IgD-negative memory B cell (primary cell): Measurements from ENCODE around the gene AOPEP. TPM values are rescaled to one million over a fixed set of nuclear protein-coding genes. Genes with fewer than 3 reads are reported as not detected.
A peak's percentile ranks its signal among the peaks of the same experiment; 100 is the strongest.
"Not testable (repeated sequence)": the region's sequence is repeated elsewhere in the genome, so short reads cannot be mapped to it uniquely, and the experiment has no call there.

ENCODE experiments used
- H3K27ac Mint-ChIP-seq, 3 donors: one replicate each; pipeline ENCODE4 v1.8.0; 2020 to 2022; ENCODE audit warnings: mild to moderate bottlenecking in 3 of 3, mixed read lengths in 3 of 3, moderate library complexity in 1 of 3
- H3K27me3 Mint-ChIP-seq: one replicate; pipeline ENCODE4 v1.8.0; 2021; ENCODE audit warnings: mixed read lengths
- H3K36me3 Mint-ChIP-seq: one replicate; pipeline ENCODE4 v1.8.0; 2020; ENCODE audit warnings: mild to moderate bottlenecking, mixed read lengths
- H3K4me1 Mint-ChIP-seq, 3 donors: one replicate each; pipeline ENCODE4 v1.8.0; 2020 to 2022; ENCODE audit warnings: mixed read lengths in 3 of 3, mild to moderate bottlenecking in 1 of 3
- H3K4me3 Mint-ChIP-seq, 4 donors: one replicate each; pipeline ENCODE4 v1.8.0; 2020 to 2022; ENCODE audit warnings: mild to moderate bottlenecking in 4 of 4, mixed read lengths in 4 of 4, moderate library complexity in 3 of 4
- H3K9me3 Mint-ChIP-seq, 3 donors: one replicate each; pipeline ENCODE4 v1.8.0; 2020 to 2021; ENCODE audit warnings: mixed read lengths in 3 of 3, mild to moderate bottlenecking in 1 of 3
- polyA plus RNA-seq: library from polyadenylated mRNA; unstranded; fragments of 300-500 nt; fragmentation: Illumina TruSeq; gene quantifications from one replicate; pipeline ENCODE4 v1.2.3, GENCODE V29; 2021

Gene AOPEP
- polyA plus RNA-seq, 1 donor from 2014 or later: 4.5 TPM

GRCh38 chr9:94931740-94932139 is 205.2 kb downstream of the AOPEP start:
- Mint-ChIP-seq H3K27me3 (no peaks in the 10 kb centered on the region), H3K4me1 (peaks cover 0 to 2% (median 2%) of the 10 kb centered on the region in 3 donors), H3K9me3 (no peaks in the 10 kb centered on the region), H3K4me3 (no peak overlapping the region), H3K36me3 (peaks cover 13% of the 10 kb centered on the region), H3K27ac (no peak overlapping the region)

DNA sequence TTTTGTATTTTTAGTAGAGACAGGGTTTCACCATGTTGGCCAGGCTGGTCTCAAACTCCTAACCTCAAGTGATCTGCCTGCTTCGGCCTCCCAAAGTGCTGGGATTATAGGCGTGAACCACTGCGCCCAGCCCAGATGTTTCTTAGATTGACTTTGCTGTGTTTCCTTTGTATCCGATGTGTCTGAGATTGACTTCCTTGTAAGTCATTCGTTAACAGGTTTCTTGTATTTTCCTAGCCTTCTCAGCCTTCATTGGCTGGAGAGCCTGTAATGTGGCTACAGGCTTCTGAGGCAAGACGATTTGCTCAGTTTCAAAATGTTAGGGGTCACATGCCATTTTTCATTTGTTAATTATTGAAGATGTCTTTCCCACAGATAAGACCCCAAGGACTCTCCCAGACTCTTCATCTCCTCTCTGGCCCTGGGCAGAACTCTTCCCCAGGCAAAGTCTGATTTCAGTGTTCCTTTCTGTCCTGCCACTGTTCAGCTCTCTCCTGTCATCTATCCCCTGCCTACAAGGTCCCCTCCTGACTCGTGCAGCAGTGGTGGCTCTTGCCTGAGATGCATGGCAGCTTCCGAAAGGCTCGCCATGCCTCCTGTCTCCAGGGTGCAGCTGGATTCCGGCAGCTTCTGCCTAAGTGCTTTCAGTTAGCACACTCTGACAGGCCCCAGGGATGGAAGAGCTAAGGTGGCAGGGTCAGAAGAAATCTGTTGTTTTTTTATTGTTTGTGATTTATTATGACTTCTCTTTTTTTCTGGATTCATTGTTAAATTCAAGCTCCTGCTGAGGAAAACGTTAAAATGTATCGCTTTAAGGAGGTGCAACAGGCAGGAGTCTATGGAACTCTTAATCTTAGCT is 206.4 kb downstream of the AOPEP start:
- H3K36me3 Mint-ChIP-seq: peaks cover 15% of the 10 kb centered on the region

GRCh38 chr9:94933511-94933828 is 207.0 kb downstream of the AOPEP start:
- H3K27ac Mint-ChIP-seq: no peak overlapping the region
- H3K27me3 Mint-ChIP-seq: no peaks in the 10 kb centered on the region
- peaks cover 0 to 1% (median 0%) of the 10 kb centered on the region in 3 donors for H3K9me3 Mint-ChIP-seq
- H3K36me3 Mint-ChIP-seq: peaks cover 15% of the 10 kb centered on the region
- no peak overlapping the region for H3K4me3 Mint-ChIP-seq
- peaks cover 0 to 2% (median 2%) of the 10 kb centered on the region in 3 donors for H3K4me1 Mint-ChIP-seq

More for the DNA sequence above, 206.4 kb downstream of the AOPEP start:
- Mint-ChIP-seq H3K4me3 (no peak overlapping the region), H3K9me3 (peaks cover 0 to 1% (median 0%) of the 10 kb centered on the region in 3 donors), H3K27me3 (no peaks in the 10 kb centered on the region), H3K4me1 (peaks cover 0 to 2% (median 2%) of the 10 kb centered on the region in 3 donors), H3K27ac (no peak overlapping the region)

- Mint-ChIP-seq H3K4me3 (no peak overlapping the region), H3K27ac (no peak overlapping the region), H3K4me1 (peaks cover 0 to 2% (median 0%) of the 10 kb centered on the region in 3 donors), H3K27me3 (no peaks in the 10 kb centered on the region), H3K9me3 (peaks cover 0 to 1% (median 0%) of the 10 kb centered on the region in 3 donors), H3K36me3 (peaks cover 15% of the 10 kb centered on the region)
Measured at GRCh38 chr9:94934816-94935328, 208.4 kb downstream of the AOPEP start.

- H3K27ac Mint-ChIP-seq: no peak overlapping the region
- no peak overlapping the region for H3K4me3 Mint-ChIP-seq
- H3K36me3 Mint-ChIP-seq: peaks cover 15% of the 10 kb centered on the region
- H3K27me3 Mint-ChIP-seq: no peaks in the 10 kb centered on the region
- peaks cover 0 to 1% (median 0%) of the 10 kb centered on the region in 3 donors for H3K9me3 Mint-ChIP-seq
- no peaks in the 10 kb centered on the region for H3K4me1 Mint-ChIP-seq
Measured at GRCh38 chr9:94935396-94935795, 208.9 kb downstream of the AOPEP start.

DNA sequence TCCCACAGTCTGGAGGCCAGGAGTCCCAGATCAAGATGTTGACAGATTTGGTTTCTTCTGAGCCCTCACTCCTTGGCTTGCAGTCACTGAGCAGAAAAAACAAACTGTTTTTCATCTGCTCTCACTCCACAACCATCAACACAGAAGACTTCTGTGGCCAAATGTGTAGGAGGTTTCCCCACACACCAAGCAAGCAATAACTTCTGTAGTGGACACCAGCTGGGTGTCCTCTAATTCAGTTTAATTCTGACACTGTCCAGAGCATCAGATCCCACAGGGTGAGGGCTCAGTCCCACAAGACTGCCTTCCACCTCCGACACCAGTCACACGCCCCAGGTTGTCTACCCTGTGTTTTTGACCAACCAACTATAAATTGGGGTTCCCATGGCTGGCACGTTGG is 209.9 kb downstream of the AOPEP start:
- H3K9me3 Mint-ChIP-seq: peaks cover 0 to 1% (median 0%) of the 10 kb centered on the region in 3 donors
- no peak overlapping the region for H3K4me3 Mint-ChIP-seq
- no peaks in the 10 kb centered on the region for H3K4me1 Mint-ChIP-seq
- H3K27ac Mint-ChIP-seq: no peak overlapping the region
- no peaks in the 10 kb centered on the region for H3K27me3 Mint-ChIP-seq
- peaks cover 18% of the 10 kb centered on the region for H3K36me3 Mint-ChIP-seq

- Mint-ChIP-seq H3K27me3 (no peaks in the 10 kb centered on the region), H3K9me3 (peaks cover 0 to 1% (median 0%) of the 10 kb centered on the region in 3 donors), H3K4me3 (no peak overlapping the region), H3K27ac (peak overlapping the region in 2 of 3 donors; percentile 26 to 60), H3K4me1 (no peaks in the 10 kb centered on the region), H3K36me3 (peaks cover 18% of the 10 kb centered on the region)
Measured at GRCh38 chr9:94937214-94937903, 210.9 kb downstream of the AOPEP start.

- Mint-ChIP-seq H3K4me3 (no peak overlapping the region), H3K27me3 (no peaks in the 10 kb centered on the region), H3K4me1 (no peaks in the 10 kb centered on the region), H3K27ac (no peak overlapping the region), H3K9me3 (peaks cover 0 to 1% (median 0%) of the 10 kb centered on the region in 3 donors), H3K36me3 (peaks cover 16% of the 10 kb centered on the region)
Measured at GRCh38 chr9:94938384-94938783, 211.9 kb downstream of the AOPEP start.

DNA sequence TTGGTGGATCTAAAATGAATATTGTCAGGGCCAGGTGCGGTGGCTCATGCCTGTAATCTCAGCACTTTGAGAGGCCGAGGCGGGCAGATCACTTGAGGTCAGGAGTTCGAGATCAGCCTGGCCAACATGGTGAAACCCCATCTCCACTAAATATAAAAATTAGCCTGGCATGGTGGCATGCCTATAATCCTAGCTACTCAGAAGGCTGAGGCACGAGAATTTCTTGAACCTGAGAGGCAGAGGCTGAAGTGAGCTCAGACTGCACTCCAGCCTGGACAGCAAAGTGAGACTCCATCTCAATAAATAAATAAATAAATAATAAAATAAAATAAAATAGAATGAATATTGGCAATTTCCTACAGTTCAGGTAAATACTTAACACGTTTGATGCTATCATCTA is 213.8 kb downstream of the AOPEP start:
- H3K4me3 Mint-ChIP-seq, H3K9me3 Mint-ChIP-seq, H3K4me1 Mint-ChIP-seq, H3K27ac Mint-ChIP-seq, H3K27me3 Mint-ChIP-seq: not testable (repeated sequence)
- H3K36me3 Mint-ChIP-seq: peaks cover 10% of the 10 kb centered on the region

- no peak overlapping the region for H3K4me3 Mint-ChIP-seq
- H3K9me3 Mint-ChIP-seq: peaks cover 0 to 1% (median 0%) of the 10 kb centered on the region in 3 donors
- H3K4me1 Mint-ChIP-seq: no peaks in the 10 kb centered on the region
- H3K27me3 Mint-ChIP-seq: no peaks in the 10 kb centered on the region
- no peak overlapping the region for H3K27ac Mint-ChIP-seq
- H3K36me3 Mint-ChIP-seq: peaks cover 5% of the 10 kb centered on the region
Measured at GRCh38 chr9:94941211-94941875, 214.8 kb downstream of the AOPEP start.

DNA sequence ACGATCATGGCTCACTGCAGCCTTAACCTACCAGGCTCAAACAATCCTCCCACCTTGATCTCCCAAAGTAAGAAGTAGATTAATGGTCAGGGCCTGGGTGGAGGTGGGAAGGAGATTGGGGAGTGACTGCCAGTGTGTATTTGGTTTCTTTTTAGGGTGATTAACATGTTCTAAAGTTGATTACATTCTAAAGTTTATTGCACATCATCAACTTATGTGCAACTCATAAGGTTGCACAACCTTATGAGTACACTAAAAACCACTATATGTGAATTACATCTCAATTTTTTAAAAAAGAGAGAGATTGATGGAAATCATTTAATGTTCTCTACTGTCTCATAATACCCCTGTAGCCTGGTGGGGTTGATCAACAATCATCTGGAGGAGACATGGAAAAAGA is 218.1 kb downstream of the AOPEP start:
- H3K27me3 Mint-ChIP-seq: no peaks in the 10 kb centered on the region
- no peak overlapping the region for H3K27ac Mint-ChIP-seq
- H3K9me3 Mint-ChIP-seq: no peaks in the 10 kb centered on the region
- peaks cover 7% of the 10 kb centered on the region for H3K36me3 Mint-ChIP-seq
- no peak overlapping the region for H3K4me3 Mint-ChIP-seq
- no peaks in the 10 kb centered on the region for H3K4me1 Mint-ChIP-seq

DNA sequence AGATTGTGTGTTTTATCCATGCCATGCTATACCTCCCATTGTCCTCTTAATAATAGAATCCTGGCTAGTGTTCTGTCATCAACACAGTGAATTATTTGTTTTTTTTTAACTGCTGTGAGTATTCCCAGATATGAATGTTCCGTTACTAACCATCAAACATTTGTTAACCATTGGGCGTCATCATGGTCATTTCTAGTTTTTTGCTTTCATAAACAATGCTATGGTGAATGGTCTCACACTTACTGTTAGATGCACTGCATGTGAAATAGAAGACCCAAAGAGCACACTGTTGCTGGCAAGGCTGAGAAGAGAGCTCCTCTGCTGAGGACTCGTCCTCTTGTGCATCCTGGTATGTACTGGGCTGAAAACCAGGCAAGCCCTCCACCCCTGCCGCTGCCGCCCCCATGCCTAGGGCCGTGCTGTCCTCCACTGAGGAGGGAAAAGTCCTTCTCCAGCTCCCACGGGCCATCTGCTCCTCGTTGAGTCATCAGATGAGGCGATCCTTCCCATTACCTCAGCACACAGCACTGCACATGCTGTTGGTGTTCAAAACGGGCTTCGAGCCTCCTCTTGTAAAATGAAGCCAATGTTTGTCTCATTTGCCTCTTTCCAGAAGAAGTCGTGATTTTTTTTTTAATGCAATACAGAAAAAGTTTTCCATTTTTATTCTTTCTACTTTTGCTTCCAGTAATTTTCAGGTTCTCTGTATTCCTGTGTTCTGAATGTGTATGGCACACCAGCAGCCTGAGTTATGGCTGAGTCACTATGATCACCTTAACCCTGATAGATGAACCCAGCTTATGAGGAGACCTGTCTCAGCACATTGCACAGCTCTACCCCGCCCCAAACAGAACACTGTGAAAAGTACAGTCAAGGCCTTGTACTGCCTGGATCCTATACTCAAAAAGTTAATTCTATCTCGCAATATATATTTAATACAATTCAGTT is 219.0 kb downstream of the AOPEP start:
- Mint-ChIP-seq H3K4me1 (no peaks in the 10 kb centered on the region), H3K9me3 (no peaks in the 10 kb centered on the region), H3K27ac (peak overlapping the region in 1 of 3 donors; percentile 57), H3K27me3 (no peaks in the 10 kb centered on the region), H3K4me3 (no peak overlapping the region), H3K36me3 (peaks cover 7% of the 10 kb centered on the region)

DNA sequence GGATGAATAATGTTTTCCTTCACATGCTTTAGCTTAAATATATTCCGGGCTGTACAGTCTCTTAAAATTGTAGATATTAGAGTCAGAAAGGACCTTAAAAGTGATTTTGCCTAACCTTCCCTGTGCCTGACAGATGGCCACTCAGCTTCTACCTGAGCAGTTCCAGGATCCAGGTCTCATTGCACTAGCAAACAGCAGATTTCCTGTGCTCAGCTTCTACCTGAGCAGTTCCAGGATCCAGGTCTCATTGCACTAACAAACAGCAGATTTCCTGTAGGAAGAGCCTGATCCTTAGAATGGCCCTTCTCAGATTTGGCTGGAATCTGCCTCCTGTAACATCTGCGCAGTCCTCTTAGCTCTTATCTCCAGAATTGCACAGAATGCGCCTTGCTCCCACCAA is 219.8 kb downstream of the AOPEP start:
- no peak overlapping the region for H3K4me3 Mint-ChIP-seq
- H3K36me3 Mint-ChIP-seq: peaks cover 4% of the 10 kb centered on the region
- no peak overlapping the region for H3K27ac Mint-ChIP-seq
- no peaks in the 10 kb centered on the region for H3K9me3 Mint-ChIP-seq
- peaks cover 2 to 3% (median 2%) of the 10 kb centered on the region in 3 donors for H3K4me1 Mint-ChIP-seq
- H3K27me3 Mint-ChIP-seq: no peaks in the 10 kb centered on the region

DNA sequence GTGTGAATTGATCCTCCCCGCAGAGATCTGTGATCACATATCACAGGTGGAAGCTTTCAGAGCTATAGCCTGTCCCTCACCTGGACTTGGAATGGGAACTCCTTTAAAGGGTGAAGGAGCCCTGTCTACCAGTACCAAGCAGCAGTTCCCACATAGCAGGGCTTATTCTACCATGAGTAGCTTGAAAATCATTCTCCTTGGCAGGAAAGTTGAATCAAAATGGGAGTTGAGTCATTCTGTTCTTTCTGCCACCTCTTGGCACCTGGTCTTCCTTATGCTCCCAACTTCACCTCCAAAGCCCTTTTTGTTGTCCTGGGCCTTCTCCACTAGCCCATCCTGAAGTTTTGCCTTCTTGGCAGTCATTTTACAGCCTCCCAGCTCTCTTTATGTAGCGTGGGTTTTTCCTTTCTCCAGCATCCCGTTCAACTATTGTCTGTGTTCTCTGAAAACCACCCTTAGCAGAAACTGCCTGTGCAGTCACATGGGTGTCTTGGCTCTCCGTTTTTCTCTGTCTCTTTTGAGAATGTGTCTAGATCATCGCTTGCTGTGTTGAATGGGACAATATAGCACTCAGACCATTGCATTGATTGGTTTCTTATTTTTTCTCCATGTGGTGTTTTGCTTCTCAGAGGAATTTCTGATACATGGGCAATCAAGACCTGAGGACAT is 222.2 kb downstream of the AOPEP start:
- no peak overlapping the region for H3K4me3 Mint-ChIP-seq

More for the DNA sequence above, 222.2 kb downstream of the AOPEP start:
- Mint-ChIP-seq H3K36me3 (peaks cover 8% of the 10 kb centered on the region), H3K27me3 (no peaks in the 10 kb centered on the region), H3K4me1 (peaks cover 10 to 11% (median 11%) of the 10 kb centered on the region in 3 donors), H3K9me3 (no peaks in the 10 kb centered on the region), H3K27ac (peak overlapping the region in 1 of 3 donors; percentile 21)
